ENCODE data around the gene AJM1. TPM values are rescaled to one million over a fixed set of nuclear protein-coding genes. Genes with fewer than 3 reads are reported as not detected.

The AJM1 gene
- total and polyA plus RNA-seq, 2 of the 8 experiments (the other 6 are each of a cell fraction or from before 2014, with no cell fraction given): 0.12 to 0.97 TPM

- H3K27ac ChIP-seq (ENCODE audit: low read depth, low read length): peak overlapping the region; percentile 81; the same call in 1 of the 2 replicates
- CTCF ChIA-PET (ENCODE audit: partially characterized antibody): no interaction called here
- peak overlapping the region; percentile 72 to 89 (median 80); a peak in 6 of 7 replicates for H3K9ac ChIP-seq (replicated peaks in 1 of 4; ENCODE audit: extremely low read depth in 1 of 4, low read depth in 3 of 4, low read length in 3 of 4)
- H2BK5ac ChIP-seq (ENCODE audit: low read depth, low read length): 0 out of 2 replicates have a peak overlapping the region, but pooled peaks have one; percentile 92
- WGBS, 2 experiments (ENCODE audit: extremely low coverage in 1 of 2, insufficient coverage in 1 of 2, insufficient read length in 1 of 2, insufficient replicate concordance in 2 of 2, low coverage in 1 of 2, low lambda C conversion rate in 2 of 2, missing lambda C conversion rate in 1 of 2): no CpG with 5 or more reads among the region's 20 CpGs
- DNase-seq (ENCODE audit: low read depth in 1 of 2, low spot score in 2 of 2): no peak
- peaks cover 0 to 6% (median 5%) of the 10 kb centered on the region in 4 experiments; a peak in 5 of 7 replicates for H3K4me1 ChIP-seq (replicated peaks in 1 of 4; ENCODE audit: control insufficient read depth in 3 of 4, insufficient read depth in 4 of 4, low read length in 3 of 4)
- POLR2A ChIA-PET (ENCODE audit: partially characterized antibody): interaction anchor here (1.0 to 3.5 kb wide), 8 partner anchors 9 to 32 kb away, joined by 3 to 16 read pairs (median 4); partner anchors contain the start of gene MAMDC4
- no peak overlapping the region for H2BK20ac ChIP-seq (ENCODE audit: low read length)
- no peak overlapping the region for H3K14ac ChIP-seq (ENCODE audit: insufficient read length)
- H3K4me3 ChIP-seq (ENCODE audit: extremely low read depth in 1 of 4, insufficient read depth in 2 of 4, low read depth in 3 of 4, low read length in 4 of 4): peak overlapping the region; percentile 49 to 99 (median 70)
- no peak overlapping the region for H2BK12ac ChIP-seq (ENCODE audit: low read depth, low read length)
- no peak overlapping the region for H2AFZ ChIP-seq (ENCODE audit: low read length)
- no peak overlapping the region for H2BK120ac ChIP-seq (replicated peaks; ENCODE audit: low read depth, low read length)
- H3K9me3 ChIP-seq (ENCODE audit: insufficient read depth in 2 of 2, low read depth in 1 of 2, low read length in 1 of 2): peaks cover 17 to 19% of the 10 kb centered on the region in 2 experiments; a peak in 3 of 4 replicates
- H3K23ac ChIP-seq (ENCODE audit: insufficient read length): no peak overlapping the region
- H3K79me1 ChIP-seq (ENCODE audit: low read depth, low read length): peaks cover 10% of the 10 kb centered on the region
- H3K4ac ChIP-seq (replicated peaks; ENCODE audit: insufficient read length, low read depth, low read length): no peak overlapping the region
- H3K79me2 ChIP-seq (ENCODE audit: control insufficient read depth in 1 of 2, insufficient read depth in 2 of 2, low read length in 2 of 2): peaks cover 5 to 17% of the 10 kb centered on the region in 2 experiments; a peak in 3 of 4 replicates
- no peak for FAIRE-seq
- peak overlapping the region; percentile 76 to 79 for H3K4me2 ChIP-seq (ENCODE audit: insufficient read depth in 1 of 2, low read depth in 2 of 2, low read length in 2 of 2)
- H3K23me2 ChIP-seq (ENCODE audit: low read depth, low read length): peaks cover 5% of the 10 kb centered on the region; the same call in 1 of the 2 replicates
- no peak overlapping the region for H2AK5ac ChIP-seq (ENCODE audit: low read depth, low read length)
- H3K56ac ChIP-seq (replicated peaks; ENCODE audit: insufficient read length, low read depth, low read length): no peak overlapping the region
- peak overlapping the region; percentile 93 for H4K5ac ChIP-seq (ENCODE audit: insufficient read length, low read depth, low read length)
- no peak overlapping the region for H3K18ac ChIP-seq (ENCODE audit: extremely low read depth, low read length)
- H2BK15ac ChIP-seq (ENCODE audit: low read length): no peak overlapping the region
- H3K27me3 ChIP-seq (replicated peaks in 1 of 4; ENCODE audit: control insufficient read depth in 3 of 4, extremely low read depth in 1 of 4, insufficient read depth in 3 of 4, low read length in 3 of 4): no peaks in the 10 kb centered on the region
- H4K20me1 ChIP-seq (replicated peaks in 1 of 2; ENCODE audit: control insufficient read depth in 1 of 2, insufficient read depth in 2 of 2, low read length in 2 of 2): peaks cover 7 to 33% of the 10 kb centered on the region in 2 experiments
- peaks cover 11 to 34% (median 27%) of the 10 kb centered on the region in 4 experiments for H3K36me3 ChIP-seq (ENCODE audit: control insufficient read depth in 2 of 4, insufficient read depth in 4 of 4, low read length in 3 of 4)
- H4K91ac ChIP-seq (replicated peaks; ENCODE audit: insufficient read length, low read length): no peak overlapping the region
- H4K8ac ChIP-seq (ENCODE audit: extremely low read depth, insufficient read depth, low read length): peak overlapping the region; percentile 85
- TF ChIP-seq JUND (IDR thresholded peaks at IDR 0.05; ENCODE audit: low read length) (no peak), CEBPB (IDR thresholded peaks at IDR 0.05; ENCODE audit: low read depth, low read length) (no peak), NRF1 (IDR thresholded peaks at IDR 0.05; ENCODE audit: low read depth, low read length) (no peak), SP4 (IDR thresholded peaks at IDR 0.05; ENCODE audit: low read length) (no peak), BRCA1 (IDR thresholded peaks at IDR 0.05; ENCODE audit: low read depth, low read length) (no peak), SIN3A (conservative IDR thresholded peaks at IDR 0.05 in 1 of 2, IDR thresholded peaks at IDR 0.05 in 1 of 2; ENCODE audit: low read depth in 1 of 2, low read length in 2 of 2) (no peak), SRF (IDR thresholded peaks at IDR 0.05; ENCODE audit: low read depth, low read length) (no peak), CTBP2 (IDR thresholded peaks at IDR 0.05; ENCODE audit: borderline replicate concordance, insufficient read depth, insufficient read length, low read length) (no peak), KDM4A (IDR thresholded peaks at IDR 0.05; ENCODE audit: low read depth, low read length, severe bottlenecking) (no peak)
Measured at GRCh38 chr9:136865768-136866103, 23.5 kb downstream of the AJM1 start.

Data from H1 (cell line).